NCI-H1694 (cell line): Measurements from ENCODE around the gene SKOR1.

Source experiments
- DNase-seq: peaks from one replicate; lab custom pipeline; 2025; lab: John Stamatoyannopoulos, UW

SKOR1 gene

GRCh38 chr15:67818464-67818863 is 6.8 kb upstream of the SKOR1 start:
- no peak for DNase-seq

DNA sequence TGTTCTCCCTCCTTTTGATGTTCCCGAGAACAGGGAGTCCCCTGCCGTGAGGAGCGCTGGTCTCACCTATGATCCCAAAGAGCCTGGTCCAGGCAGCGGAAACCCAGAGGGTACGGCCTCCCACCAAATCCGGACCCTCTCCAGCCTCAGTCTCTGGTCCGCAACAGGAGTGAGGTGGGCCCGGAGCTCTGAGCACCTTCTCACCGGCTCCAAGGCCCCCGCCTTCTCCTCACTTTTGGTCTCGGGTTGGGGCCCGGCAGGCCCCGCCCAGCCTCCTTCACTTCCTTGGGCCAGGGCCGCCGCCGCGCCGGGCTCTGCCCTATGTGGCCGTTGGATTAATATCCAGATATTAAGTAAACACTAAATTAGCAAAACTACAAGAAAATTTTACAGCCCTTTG is 5.7 kb upstream of the SKOR1 start:
- DNase-seq, result no peak

- DNase-seq, result no peak
These were observed 5.0 kb upstream of the SKOR1 start for GRCh38 chr15:67820122-67820991.

GRCh38 chr15:67820992-67821783 is 4.1 kb upstream of the SKOR1 start:
- DNase-seq, result no peak

GRCh38 chr15:67821784-67822440 is 3.4 kb upstream of the SKOR1 start:
- DNase-seq, result no peak

- DNase-seq, result no peak
These were observed 2.6 kb upstream of the SKOR1 start for GRCh38 chr15:67822537-67823313.

DNA sequence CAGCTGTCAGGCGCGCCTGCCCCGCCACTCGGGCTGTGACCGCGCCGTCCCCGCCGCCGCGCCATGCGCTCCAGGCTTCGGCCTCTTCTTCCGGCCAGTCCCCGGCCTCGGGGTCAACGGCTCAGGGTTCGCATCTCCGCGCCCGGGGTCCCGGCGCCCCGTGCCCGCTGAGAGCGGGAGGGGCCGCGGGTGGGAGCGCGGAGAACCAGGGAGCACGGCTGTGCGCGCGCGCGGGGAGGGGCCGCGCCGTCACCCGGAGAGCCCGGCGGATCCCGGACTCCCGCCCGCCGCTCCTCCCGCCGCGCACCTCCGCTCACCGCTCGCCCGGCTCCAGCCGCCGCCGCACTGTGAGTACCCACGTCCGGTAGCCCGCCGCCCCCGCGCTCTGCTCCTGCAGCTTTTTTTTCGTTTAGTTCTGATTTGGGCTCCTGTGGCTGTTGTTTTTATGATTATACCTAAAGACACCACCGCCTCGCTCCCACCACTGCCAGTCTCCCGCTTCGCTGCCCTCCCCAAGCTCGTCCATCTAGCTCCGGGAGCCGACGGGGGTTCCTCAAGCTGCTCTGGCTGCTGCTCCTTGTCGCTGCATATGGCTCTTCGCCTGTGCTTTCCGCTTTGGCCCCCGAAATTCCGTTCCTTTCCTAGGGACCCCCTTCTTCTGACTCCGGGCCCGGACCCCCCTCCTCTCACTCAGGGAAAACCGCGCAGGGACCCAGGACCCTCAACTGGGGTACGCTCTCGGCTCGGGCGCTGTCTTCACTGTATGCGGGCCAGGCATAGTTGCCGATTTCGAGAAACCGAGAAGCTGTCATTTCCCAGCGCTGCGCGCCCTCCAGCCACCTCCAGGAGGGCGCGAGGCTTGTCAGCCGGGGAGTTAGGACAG is 1.8 kb upstream of the SKOR1 start:
- peak; percentile 7 for DNase-seq

DNA sequence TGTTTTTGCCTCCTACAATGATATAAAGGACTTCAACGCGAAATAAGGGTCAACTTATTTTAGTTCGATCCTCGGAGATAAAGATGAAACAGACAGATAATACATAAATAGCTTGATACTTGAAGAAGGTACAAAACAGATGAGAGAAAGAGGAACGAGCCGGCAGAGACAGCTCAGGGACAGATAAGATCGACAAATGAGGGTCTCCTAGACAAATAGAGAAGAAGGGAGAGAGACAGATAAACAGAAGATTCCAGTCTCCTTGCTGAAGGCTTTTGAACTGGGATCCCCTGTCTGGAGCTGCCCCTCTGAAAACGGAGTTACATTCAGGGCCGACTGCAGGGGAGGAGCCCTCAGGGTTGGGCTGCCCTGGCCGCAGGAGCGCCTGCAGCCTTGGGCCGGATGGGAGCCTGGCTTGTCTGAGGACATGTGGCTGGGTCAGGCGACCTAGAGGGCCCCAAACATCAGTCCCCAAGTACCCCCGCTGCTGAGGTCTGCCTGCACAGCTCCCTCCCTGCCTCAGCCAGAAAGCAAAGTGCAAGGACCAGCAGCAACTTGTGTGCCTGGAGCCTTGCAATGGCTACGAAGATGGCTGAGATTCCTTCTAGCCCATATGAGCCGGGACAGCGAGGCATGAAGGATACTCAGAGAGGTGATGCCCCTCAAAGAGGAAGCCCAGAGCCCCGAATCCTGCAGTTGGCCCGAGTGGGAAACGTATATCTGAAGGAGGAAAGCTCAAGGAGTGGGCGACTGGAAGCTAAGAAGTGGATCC is 926 bp upstream of the SKOR1 start:
- no peak for DNase-seq

GRCh38 chr15:67825881-67826716 is 790 bp downstream of the SKOR1 start:
- no peak for DNase-seq

DNA sequence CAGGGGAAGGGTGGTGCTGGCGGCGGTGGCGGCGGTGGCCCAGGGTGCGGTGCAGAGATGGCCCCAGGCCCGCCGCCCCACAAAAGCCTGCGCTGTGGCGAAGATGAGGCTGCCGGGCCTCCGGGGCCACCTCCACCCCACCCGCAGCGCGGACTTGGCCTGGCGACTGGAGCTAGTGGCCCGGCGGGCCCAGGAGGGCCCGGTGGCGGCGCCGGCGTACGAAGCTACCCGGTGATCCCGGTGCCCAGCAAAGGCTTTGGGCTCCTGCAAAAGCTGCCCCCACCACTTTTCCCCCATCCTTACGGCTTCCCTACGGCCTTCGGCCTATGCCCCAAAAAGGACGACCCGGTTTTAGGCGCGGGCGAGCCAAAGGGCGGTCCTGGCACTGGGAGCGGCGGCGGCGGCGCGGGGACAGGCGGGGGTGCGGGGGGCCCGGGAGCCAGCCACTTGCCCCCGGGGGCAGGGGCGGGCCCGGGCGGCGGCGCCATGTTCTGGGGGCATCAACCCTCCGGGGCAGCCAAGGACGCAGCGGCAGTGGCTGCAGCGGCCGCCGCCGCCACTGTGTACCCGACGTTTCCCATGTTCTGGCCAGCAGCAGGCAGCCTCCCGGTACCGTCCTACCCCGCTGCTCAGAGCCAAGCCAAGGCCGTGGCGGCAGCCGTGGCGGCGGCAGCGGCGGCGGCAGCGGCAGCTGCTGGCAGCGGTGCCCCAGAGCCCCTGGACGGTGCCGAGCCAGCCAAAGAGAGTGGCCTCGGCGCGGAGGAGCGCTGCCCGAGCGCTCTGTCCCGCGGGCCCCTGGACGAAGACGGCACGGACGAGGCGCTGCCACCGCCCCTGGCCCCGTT is 1.6 kb downstream of the SKOR1 start:
- DNase-seq, result no peak

DNA sequence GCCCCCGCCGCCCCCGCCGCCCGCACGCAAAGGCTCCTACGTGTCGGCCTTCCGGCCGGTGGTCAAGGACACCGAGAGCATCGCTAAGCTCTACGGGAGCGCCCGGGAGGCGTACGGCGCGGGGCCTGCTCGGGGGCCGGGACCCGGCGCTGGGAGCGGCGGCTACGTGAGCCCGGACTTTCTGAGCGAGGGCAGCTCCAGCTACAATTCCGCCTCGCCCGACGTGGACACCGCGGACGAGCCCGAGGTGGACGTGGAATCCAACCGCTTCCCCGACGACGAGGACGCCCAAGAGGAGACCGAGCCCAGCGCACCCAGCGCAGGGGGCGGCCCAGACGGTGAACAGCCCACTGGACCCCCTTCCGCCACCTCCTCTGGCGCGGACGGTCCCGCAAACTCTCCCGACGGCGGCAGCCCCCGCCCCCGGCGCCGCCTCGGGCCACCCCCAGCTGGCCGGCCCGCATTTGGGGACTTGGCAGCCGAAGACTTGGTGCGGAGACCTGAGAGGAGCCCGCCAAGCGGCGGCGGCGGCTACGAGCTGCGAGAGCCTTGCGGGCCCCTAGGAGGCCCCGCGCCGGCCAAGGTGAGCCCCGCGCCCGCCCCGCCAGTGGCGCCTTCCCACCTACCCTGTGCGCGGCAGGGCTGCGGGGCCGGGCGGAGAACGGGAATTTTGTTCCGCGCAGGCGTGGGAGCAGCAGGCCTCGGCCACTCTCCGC is 2.4 kb downstream of the SKOR1 start:
- DNase-seq, result no peak

DNA sequence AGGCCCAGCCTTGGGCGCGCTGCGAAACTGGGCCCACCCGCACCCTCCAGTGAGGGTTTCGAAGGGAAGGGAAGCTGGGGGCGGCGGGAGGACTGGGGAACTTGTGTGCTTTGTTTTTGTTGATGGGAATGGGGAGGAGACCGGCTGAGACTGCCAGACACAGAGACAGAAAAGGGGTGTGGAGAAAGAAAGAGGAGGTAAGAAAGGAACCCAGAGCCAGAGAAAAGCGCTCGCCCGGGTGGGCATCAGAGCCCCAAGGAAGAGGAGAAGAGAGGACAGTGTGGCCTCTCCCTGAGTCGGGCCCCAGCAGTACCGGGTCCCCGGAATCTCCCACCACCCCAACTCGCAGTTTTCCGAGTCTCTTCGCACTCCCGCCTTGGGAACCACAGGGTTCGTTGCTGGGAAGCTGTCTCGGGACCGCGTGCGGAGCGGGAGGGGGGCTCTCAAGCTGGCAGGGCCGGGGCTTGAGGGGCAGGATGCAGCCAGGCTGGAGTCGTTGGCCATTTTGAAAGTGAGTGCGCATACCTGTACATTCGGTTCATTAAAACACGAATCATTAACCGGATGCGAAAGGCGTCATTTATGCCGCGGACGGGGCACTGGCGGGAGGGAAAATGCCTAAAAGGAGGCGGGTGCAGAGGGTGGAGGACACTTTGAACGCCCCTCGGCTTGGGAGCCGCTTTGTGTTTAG is 3.1 kb downstream of the SKOR1 start:
- DNase-seq, result no peak

- DNase-seq, result no peak
These were observed 3.8 kb downstream of the SKOR1 start for GRCh38 chr15:67828969-67829646.

GRCh38 chr15:67829647-67830504 is 4.6 kb downstream of the SKOR1 start:
- DNase-seq, result no peak

DNA sequence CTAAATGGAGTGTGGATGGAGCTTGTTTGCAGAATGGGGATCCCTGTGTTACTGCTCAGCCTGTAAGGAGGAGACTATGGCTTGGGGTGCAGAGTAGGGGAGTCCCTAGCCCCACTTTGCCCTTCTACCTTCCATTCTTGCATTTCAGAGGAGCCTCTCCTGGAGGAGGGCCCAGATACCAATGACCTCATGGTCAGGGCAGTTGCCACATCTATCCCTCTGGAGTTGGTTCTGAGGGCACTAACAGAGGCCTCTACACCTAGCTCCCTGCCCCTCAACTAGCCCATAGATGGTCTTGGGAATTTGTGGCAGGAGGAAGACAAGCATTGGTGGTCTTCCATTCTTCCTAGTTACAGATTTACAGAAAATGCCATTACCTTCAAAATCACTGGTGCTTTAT is 6.1 kb downstream of the SKOR1 start:
- DNase-seq, result no peak
